Measurements from ENCODE around the gene IGF2BP1.
"Not testable (repeated sequence)": the region's sequence is repeated elsewhere in the genome, so short reads cannot be mapped to it uniquely, and the experiment has no call there.

The IGF2BP1 gene

GRCh38 chr17:49100601-49101000, 103.4 kb downstream of the IGF2BP1 start:
- DNase-seq (ENCODE audit: low spot score) = no peak

GRCh38 chr17:49101054-49101534, 103.9 kb downstream of the IGF2BP1 start:
- no peak for DNase-seq (ENCODE audit: low spot score)

GRCh38 chr17:49103360-49103759, 106.2 kb downstream of the IGF2BP1 start:
- DNase-seq (ENCODE audit: low spot score) = not testable (repeated sequence)

- DNase-seq (ENCODE audit: low spot score) = no peak
These were observed 107.4 kb downstream of the IGF2BP1 start for GRCh38 chr17:49104511-49105074.
